T-helper 9 cell (primary cell): Measurements from ENCODE around the gene TMEM219.
"Not testable (repeated sequence)": the region's sequence is repeated elsewhere in the genome, so short reads cannot be mapped to it uniquely, and the experiment has no call there.

Experiments
- DNase-seq: peaks from one replicate; pipeline ENCODE4 v3.0.0-alpha.2; 2020

Gene TMEM219

GRCh38 chr16:29951625-29952365, 10.1 kb upstream of the TMEM219 start:
- no peak for DNase-seq

DNA sequence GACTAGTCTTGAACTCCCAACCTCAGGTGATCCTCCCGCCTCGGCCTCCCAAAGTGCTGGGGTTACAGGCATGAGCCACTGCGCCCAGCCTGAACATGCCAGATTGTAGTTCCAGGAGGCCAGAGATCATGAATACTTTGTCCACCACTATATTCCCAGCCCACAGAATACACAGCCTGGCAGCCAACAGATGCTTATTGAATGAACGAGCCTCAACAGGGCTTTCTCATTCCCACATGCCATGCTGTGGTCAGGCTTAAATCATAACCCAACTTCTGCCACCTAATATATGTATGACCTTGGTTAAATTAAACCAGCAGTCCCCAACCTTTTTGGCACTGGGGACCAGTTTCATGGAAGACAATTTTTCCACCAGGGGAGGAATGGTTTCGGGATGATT, 3.1 kb upstream of the TMEM219 start:
- no peak for DNase-seq

DNA sequence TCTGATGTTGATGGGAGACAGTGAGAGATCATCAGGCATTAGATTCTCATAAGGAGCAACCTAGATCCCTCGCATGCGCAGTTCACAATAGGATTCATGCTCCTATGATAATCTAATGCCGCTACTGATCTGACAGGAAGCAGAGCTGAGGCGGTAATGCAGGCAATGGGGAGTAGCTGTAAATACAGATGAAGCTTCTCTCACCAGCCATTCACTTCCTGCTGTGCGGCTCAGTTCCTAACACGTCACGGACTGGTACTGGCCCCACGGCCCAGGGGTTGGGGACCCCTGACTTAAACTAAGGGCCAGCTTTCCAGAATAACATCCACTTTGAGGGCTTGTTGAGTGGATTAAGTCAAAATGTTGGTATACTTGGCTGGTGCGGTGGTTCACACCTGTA, 2.6 kb upstream of the TMEM219 start:
- no peak for DNase-seq

DNA sequence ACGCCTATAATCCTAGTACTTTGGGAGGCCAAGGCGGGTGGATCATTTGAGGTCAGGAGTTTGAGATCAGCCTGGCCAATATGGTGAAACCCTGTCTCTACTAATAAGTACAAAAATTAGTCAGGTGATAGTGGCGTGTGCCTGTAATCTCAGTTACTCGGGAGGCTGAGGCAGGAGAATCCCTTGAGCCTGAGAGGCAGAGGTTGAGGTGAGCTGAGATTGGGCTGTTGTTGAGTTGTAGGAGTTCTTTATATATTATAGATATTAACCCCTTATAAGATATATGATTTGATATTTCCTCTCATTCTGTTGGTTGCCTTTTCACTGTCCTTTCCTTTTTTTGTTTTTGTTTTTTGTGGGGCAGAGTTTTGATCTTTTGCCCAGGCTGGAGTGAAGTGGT, 2.1 kb upstream of the TMEM219 start:
- not testable (repeated sequence) for DNase-seq

GRCh38 chr16:29961127-29961478, 776 bp upstream of the TMEM219 start:
- no peak for DNase-seq

DNA sequence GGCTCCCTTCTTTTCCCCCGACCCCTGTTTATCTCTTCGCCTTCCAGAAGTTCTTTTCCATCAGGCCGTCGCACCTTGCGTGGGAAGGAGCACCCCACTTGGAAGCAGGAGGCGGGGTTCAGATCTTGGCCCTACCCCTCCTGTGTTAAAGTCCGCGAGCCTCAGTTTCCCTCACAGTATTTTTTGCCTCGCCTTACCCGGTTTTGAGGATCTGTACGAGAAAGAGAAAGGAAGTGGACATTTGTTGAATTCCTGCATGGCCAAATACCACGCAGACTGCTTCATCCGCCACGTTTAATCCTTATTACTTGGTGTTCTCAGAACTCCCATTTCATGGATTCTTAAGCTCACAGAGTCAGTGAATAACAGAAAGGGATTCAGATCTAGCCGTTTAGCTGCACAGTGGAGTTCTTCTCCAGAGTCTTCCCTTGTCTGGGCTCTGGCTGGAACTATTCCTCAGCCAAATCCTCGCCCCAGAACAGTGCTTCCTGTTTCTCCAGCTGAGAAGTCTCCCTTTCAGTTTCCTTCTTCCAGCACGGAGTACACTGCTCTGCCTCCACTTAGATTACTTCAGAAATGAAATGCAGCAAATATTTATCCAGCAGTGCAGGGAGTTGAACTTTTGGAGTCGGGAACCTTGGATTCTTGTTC, 590 bp downstream of the TMEM219 start:
- DNase-seq = no peak

GRCh38 chr16:29963021-29963743, 1.3 kb downstream of the TMEM219 start:
- DNase-seq = no peak

DNA sequence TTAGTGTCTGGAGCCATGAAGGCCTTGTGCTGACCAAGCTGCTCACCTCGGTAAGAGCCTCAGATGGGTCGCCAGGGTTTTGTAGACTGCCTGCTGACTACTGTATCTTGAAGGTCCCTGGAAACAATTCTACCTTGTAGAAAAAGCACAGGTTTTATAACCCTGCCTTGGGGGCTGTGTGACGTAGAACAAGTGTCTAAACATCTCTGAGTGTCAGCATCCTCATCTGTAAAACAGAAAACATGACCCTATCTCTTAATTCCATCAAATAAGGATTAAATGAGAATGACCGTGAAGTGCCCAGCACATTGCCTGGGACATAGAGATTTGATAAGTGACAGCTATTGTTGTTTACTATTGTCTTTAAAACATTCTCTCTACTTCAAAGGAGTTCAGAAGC, 6.3 kb downstream of the TMEM219 start:
- no peak for DNase-seq

GRCh38 chr16:29971304-29971703, 9.4 kb downstream of the TMEM219 start:
- DNase-seq = no peak

GRCh38 chr16:29972500-29972899, 10.6 kb downstream of the TMEM219 start:
- DNase-seq = no peak

GRCh38 chr16:29972992-29973383, 11.1 kb downstream of the TMEM219 start:
- no peak for DNase-seq

GRCh38 chr16:29973384-29974246, 11.7 kb downstream of the TMEM219 start, which contains the start of gene TAOK2:
TAOK2 (plus strand) TSS chr16:29973868; CDS start chr16:29977773, 3,905 bp downstream.
- DNase-seq = peak; percentile 84

DNA sequence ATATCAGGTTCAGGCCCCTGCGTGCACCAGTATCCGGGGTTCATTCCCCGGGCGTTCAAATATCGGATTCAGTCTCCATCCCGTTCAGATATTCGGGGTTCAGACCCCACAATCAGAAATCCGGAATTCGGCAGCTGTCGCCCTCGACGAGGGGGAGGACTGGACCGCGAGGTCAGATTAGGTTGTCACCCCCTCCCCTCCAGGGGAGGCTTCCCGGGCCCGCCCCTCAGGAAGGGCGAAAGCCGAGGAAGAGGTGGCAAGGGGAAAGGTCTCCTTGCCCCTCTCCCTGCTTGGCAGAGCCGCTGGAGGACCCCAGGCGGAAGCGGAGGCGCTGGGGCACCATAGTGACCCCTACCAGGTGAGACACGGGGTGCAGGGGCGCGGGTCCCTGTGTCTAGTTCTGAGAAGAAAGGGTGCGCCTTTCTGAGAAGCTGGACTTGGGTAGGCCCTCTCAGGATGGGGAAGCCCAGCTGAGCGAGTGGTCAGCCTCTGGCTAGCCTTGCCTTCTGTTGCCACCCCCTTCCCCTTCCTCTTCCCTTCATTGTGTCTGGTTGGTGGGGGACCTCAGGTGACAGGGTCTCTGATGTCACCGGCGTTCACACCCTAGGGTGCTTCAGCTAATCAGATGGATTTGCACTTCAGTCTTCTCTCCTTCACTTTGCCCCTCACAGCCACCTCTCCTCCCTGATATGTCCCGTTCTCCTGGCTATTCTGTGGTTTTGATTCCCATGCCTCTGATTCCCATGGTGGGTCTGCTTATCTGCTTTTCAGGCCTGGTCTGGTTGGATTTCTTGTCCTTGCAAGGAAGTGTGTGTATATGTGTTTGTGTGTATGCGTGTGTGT, 12.6 kb downstream of the TMEM219 start:
- DNase-seq = no peak

GRCh38 chr16:29975134-29975538, 13.3 kb downstream of the TMEM219 start:
- DNase-seq = no peak

DNA sequence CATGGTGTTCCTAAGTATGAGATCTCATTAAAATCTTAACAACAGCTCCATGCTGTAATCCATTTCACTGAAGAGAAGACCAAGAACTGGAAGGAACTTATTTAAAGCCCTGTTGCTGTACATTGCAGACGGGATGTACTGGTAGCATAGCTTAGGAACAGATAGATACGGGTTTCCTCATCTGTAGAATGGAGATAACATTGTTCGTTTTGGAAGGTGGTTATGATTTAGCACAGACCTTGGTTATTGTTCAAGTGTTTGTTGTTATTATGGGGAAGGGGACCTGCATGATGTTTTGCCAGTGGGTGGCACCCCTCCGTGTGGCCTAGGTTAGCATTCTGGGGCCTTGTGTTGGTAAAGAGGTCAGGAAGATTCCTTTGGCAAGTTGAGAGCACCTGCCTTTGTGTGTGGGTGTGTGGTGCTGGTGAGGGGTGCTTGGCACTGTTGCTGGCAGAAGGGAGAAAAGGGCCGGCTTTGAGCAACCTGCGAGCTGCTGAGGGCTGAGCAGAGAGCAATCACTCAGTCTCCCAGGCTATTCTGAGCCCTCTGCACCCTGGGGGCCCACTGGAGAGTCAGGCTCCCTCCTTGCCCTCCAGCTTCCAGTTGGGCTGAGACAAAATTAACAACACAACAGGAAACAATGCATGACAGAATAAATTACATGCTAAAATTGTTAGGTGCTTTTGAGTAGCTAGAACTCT, 14.1 kb downstream of the TMEM219 start:
- no peak for DNase-seq

GRCh38 chr16:29977063-29977825, 15.4 kb downstream of the TMEM219 start:
- DNase-seq = no peak

DNA sequence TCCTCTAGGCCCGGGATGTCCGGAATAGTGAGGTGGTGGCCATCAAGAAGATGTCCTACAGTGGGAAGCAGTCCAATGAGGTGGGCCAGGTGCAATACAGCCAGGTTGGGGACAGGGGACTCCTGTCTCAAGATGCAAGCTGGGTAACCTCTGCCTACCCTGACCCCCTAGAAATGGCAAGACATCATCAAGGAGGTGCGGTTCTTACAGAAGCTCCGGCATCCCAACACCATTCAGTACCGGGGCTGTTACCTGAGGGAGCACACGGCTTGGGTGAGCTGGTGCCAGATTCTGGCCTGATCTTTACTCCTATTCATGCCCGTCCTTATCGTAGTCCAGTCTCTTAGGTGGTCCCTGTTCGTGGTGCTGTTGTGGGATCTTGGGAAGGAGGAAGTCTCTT, 16.2 kb downstream of the TMEM219 start:
- DNase-seq = no peak

GRCh38 chr16:29978564-29979270, 16.8 kb downstream of the TMEM219 start:
- no peak for DNase-seq

- DNase-seq = no peak
These were observed 20.9 kb downstream of the TMEM219 start for GRCh38 chr16:29982560-29983419.
